GM19328 (cell line): ENCODE results near the gene MPHOSPH9.
A peak's percentile ranks its signal among the peaks of the same experiment; 100 is the strongest.
"Not testable (repeated sequence)": the region's sequence is repeated elsewhere in the genome, so short reads cannot be mapped to it uniquely, and the experiment has no call there.

Source experiments
- ATAC-seq: cut with Tn5 transposase; IDR thresholded peaks from one replicate; pipeline ENCODE4 v1.9.1; 2021; ENCODE audit warnings: mild to moderate bottlenecking, moderate library complexity; ENCODE audit not compliant: unreplicated experiment

MPHOSPH9 gene

DNA sequence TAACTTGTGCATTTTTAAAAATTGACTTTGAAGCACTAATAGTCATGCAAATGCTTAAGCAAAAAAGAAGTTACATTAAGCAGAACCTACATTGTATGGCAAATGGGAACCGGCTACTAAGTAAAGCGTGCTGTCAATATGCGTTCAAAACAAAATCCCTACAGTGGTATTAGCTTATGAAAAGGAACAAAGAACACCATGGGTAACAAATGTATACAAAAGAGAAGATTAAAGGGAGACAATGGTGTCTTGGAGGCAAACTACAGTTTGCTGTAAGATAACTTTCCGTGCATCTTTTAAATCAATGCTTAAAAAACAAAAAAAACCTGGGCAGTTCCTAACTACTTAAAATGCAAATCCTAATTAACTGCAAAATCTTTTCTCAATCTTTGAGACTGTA lies 28.3 kb upstream of the MPHOSPH9 start:
- ATAC-seq = no peak

DNA sequence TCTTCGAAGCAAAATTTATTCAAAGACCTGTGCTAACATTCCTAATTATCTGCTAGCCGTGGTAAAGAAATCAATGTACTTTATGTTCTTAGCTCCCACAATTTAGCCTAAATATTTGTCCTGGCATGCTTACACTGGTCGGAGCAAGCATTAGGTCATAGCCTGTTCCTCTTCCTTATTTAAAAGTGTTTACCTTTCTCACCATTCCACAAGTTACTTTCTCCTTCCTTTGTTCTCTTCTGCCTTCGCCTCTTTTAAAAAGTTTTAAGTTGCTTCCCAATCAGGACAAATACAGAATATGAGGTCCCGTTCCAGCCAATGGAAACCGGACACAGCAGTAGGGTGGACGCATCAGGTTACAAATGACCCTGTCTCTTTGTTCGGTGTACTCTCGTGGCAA lies 27.1 kb upstream of the MPHOSPH9 start:
- ATAC-seq = no peak

DNA sequence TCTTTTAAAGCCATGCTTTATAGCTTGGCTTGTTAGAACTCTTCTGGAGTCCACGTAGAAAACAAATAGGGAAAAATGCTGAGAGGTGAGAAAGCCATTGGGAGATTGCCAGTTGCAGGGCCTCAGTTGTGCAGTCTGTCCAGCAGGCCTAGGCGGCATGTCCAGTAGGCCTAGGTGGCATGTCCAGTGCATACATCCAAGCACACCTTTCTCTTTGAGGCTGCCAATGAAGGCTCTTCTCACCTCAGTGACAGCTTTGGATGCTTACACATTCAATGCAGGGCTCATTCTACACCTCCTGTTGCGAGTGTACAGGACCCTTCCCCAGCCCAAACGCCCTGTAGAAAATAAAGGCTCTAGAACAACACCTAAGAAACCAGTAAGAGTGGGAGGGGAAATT lies 25.7 kb upstream of the MPHOSPH9 start:
- ATAC-seq = no peak

DNA sequence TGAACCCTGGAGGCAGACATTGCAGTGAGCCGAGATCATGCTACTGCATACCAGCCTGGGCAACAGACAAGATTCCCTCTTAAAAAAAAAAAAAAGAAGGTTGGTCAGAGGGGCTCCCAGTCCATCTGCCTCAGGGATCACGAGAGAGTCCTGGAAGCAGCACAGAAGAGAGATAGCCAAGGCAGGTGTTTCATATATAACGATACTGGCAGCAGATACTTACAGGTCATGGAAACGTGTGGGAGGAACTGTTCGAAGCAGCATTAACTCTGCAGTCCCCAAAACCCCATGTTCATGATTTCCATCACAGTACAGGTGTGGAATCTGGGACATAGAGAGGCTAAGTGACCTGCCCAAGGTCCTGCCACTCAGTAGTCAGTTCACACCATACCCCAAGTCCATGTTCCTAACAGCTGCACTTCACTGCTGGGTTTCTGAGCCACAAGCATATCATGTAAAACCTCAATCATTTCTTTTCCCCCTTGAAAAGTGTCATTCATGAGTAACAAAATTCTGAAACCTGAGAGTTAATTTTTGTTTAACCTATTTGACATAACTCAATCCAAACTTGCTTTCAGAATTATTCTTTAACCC lies 22.0 kb upstream of the MPHOSPH9 start:
- ATAC-seq = no peak

DNA sequence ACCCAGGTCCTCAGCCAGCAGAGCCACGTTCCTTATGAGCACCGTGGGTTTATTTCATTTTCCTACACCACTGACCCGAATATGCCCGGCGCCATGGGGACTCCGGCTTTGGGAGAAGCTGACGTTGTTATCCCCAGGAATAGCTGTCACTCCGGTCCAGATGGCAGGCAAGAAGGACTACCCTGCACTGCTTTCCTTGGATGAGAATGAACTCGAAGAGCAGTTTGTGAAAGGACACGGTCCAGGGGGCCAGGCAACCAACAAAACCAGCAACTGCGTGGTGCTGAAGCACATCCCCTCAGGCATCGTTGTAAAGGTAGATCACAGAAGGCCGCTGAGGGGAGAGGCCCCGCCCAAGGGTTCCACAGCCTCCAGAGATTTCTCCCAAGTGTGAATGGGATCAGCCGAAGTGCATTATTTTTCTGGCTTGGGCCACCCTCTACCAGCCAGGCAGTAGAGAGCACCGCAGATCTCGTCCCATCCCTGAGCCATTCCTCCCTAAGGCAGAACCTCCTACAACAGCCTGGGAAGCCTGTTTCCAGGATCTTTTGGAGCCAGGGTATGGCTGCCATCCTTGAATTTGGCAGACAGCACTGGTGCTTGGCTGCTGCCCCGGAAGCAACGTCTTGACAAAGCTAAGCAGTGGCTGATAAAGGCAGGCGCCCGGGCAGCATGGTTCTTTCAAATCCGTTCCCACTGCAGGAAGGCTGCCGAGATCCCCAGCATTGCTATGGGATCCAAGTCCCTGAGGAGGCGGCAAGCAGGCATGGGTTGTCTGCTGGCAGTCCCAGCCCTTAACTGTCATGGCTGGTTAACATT lies 20.9 kb upstream of the MPHOSPH9 start:
- no peak for ATAC-seq

DNA sequence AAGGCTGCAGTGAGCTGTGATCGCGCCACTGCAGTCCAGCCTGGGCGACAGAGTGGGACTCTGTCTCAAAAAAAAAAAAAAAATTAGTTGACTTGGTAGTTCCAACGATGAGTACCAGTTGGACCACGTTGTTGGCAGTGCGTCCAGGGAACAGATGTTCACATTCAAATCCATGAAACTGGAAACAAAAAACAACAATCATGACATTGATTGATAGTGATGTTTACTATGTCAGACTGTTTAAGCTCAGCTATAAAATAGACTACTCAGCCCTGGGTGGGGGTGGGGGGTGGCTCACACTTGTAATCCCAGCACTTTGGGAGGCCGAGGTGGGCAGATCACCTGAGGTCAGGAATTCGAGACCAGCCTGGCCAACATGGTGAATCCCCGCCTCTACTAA lies 19.4 kb upstream of the MPHOSPH9 start:
- ATAC-seq = not testable (repeated sequence)

DNA sequence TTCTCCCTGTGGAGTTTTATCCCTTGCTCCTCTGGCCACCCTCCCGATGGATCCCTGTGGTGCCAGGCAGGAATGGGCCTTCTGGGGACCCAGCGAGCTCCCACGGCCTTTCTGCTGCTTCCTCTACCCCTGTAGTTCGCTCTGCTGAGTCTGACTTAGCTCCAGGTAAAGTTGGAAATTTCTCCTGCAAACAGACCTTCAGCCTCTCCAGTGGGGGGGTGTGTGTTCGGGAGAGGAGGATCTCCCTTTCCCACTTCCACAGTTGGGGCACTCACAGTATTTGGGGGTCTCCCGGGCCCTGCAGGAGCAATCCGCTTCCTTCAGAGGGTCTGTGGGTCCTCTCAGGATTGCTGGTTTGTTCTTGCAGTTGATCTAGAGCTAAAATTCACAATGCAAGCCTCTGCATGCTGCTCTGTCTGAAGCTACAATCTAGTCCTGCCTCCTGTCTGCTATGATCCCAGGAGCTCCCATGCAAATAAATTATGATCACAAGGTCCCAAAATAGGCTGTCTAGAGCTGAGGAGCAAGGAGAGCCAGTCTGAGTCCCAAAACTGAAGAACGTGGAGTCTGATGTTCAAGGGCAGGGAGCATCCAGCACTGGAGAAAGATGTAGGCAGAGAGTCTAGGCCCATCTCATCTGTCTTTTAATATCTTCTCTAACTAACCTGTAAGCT lies 18.6 kb upstream of the MPHOSPH9 start:
- ATAC-seq = no peak

DNA sequence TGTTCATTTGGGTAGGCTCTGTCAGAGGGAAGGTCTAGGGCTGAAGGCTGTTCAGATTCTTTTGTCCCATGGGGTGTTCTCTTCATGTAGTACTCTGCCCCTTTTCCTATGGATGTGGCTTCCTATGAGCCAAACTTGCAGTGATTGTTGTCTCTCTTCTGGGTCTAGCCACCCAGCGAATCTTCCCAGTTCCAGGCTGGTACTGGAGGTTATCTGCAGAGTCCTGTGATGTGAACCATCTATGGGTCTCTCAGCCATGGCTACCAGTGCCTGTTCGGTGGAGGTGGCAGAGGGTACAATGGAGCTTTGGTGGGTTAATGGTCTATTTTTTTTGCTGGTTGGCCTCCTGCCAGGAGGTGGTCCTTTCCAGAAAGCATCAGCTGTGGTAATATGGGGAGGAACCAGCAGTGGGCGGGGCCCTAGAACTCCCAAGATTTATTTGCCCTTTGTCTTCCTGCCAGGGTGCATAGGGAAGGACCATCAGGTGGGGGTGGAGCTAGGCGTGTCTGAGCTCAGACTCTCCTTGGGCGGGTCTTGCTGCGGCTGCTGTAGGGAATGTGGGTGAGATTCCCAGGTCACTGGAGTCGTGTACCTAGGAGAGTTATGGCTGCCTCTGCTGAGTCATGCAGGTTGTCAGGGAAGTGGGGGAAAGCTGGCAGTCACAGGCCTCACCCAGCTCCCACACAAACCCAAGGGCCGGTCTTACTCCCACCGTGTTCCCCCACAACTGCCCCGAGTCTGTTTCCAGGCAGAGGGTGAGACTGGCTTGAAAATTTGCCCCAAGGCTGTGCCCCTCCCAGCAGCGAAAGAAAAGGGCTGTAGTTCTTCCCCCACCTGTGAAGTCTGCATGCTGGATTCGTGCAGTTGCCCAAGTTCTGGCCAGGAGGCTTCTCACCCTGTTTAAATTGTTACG lies 17.8 kb upstream of the MPHOSPH9 start:
- ATAC-seq = no peak

DNA sequence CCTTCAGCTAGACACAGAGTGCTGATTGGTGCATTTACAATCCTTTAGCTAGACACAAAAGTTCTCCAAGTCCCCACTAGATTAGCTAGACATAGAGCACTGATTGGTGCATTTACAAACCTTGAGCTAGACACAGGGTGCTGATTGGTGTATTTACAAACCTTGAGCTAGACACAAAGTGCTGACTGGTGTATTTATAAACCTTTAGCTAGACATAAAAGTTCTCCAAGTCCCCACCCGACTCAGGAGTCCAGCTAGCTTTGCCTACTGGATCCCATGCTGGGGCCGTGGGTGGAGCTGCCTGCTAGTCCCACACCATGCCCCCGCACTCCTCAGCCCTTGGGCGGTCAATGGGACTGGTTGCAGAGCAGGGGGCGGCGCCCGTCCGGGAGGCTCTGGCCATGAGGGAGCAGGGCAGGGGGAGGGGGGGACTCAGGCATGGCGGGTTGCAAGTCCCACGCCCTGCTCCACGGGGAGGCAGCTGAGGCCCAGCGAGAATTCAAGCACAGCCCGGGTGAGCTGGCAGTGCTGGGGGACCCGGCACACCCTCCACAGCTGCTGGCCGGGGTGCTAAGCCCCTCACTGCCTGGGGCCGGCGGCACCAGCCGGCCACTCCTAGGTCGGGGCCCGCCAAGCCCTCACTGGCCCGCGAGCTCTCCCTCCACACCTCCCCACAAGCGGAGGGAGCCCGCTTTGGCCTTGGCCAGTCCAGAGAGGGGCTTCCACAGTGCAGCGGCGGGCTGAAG lies 16.2 kb upstream of the MPHOSPH9 start:
- not testable (repeated sequence) for ATAC-seq

DNA sequence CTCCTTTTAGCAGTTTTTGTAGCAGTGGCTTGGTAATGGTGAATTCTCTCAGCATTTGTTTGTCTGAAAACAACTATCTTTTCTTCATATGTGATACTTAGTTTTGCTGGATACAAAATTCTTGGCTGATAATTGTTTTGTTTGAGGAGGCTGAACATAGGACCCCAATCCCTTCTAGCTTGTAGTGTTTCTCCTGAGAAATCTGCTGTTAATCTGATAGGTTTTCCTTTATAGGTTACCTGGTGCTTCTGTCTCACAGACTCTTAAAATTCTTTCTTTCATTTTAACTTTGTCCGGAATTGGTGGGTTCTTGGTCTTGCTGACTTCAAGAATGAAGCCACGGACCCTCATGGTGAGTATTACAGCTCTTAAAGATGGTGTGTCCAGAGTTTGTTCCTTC lies 15.2 kb upstream of the MPHOSPH9 start:
- ATAC-seq = not testable (repeated sequence)

DNA sequence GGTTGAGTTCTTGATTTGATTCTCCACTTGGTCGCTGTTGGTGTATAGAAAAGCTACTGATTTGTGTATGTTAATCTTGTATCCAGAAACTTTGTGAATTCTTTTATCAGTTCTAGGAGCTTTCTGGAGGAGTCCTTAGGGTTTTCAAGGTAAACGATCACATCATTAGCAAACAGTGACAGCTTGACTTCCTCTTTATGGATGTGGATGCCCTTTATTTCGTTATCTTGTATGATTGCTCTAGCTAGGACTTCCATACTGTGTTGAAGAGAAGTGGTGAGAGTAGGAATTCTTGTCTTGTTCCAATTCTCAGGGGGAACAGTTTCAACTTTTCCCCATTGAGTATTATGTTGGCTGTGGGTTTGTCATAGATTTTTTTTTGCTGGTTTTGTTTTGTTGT lies 12.7 kb upstream of the MPHOSPH9 start:
- no peak for ATAC-seq

DNA sequence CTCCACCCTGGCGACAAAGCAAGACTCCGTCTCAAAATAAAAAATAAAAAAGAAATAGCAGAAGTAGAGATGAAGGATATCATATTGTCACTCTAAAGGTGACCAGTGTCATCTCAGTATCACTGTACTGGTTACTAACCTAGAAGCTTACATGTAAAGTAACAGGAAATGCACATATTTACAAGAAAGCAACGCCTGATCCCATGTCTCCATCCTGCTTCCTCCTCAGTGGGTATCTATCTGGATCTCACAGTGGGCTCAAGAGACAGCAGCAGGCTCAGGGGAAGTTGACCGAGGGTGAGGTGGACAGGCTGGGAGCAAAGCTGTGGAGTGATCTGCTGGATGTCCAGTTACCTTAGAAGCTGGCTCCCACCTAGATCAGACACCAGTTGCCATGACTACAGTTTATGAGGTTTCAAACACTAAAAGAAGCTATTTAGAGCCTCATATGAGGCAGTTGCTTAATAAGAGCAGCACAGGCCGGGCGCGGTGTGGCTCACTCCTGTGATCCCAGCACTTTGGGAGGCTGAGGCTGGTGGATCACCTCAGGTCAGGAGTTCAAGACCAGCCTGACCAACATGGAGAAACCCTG lies 10.8 kb upstream of the MPHOSPH9 start:
- no peak for ATAC-seq

DNA sequence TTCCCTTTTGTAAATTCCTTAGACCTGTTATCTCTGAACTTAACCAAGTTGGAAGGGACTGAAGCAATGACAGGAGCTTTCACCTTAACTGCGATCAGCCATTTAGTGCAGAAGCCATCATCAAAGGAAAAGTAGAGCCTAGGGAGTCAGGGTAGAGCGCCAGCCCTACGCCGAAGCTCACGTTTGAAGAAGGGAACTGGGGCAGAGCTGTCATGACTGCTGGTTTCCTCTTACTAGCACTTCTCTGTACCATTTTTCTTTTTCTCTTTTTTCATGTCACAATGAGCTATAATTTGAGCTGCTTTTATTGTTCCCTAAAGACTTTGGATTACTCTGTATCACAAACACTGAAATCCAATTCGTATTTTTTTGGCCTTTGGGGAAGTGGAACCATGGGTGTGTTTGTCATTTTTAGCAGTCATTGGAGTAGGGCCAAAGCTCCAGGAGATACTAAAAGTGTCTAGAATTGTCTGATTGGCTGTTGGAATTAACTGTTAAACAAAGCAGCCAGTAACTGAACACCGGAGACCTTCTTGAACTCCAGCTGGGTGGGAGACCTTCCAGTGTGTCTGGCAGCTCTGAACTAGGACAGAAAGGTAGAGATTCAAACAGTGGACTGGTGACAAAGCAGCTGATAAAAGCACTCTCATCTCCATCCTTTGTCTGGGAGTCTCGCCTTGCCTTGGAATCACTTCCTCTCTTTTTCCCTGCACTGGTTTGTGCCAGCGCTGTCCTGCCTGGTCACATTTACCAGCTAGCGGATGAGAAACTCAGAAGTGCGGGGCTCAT lies 9.4 kb upstream of the MPHOSPH9 start:
- no peak for ATAC-seq

DNA sequence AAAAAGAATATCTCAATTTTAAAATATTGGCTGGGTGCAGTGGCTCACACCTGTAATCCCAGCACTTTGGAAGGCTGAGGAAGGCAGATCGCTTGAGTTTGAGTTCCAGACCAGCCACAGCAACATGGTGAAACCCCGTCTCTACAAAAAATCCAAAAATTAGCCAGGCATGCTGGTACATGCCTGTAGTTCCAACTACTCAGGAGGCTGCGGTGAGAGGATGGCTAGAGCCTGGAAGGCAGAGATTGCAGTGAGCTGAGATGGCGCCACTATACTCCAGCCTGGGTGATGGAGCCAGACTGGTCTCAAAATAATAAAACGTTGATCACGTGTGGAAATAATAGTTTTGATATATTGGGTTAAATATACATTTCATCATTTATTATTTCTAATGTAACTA lies 6.0 kb upstream of the MPHOSPH9 start:
- ATAC-seq = no peak

DNA sequence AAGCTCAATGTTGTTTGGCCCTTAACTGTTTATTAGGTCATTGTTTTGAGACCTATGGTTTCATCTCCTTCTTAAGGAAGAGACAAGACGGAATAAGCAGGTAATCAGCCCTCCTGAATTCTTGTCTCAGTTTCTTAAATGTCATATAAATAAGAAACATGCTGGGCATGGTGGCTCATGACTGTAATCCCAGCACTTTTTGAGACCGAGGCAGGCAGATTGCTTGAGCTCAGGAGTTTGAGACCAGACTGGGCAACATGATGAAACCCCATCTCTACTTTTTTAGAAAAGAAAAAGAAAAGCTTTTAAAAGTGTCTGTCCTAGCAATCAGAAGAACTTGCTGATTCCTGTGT lies 5.4 kb upstream of the MPHOSPH9 start:
- ATAC-seq = no peak

DNA sequence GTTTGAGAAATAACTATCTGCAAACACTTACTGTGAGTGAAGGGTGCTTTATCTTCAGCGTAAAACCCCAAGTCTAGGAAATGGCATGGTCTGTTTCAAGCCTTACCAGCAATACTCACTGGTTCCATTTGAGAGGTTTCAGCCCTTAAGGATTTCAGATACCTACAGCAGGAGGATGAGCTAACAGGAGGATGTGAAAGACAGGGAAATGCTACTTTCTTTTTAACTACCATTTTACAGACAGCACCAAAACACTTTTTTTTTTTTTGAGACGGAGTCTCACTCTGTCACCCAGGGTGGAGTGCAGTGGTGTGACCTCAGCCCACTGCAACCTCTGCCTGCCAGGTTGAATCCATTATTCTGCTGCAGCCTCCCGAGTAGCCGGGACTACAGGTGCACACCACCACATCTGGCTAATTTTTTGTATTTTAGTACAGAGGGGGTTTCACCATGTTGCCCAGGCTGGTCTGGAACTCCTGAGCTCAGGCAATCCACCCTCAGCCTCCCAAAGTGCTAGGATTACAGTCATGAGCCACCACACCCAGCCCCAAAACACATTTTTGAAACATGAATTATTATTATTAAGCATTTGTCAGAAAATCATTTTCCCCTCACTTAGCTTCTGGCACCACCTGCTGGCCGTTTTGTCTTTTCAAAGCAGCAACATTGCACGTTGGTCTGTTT lies 4.8 kb upstream of the MPHOSPH9 start:
- no peak for ATAC-seq

DNA sequence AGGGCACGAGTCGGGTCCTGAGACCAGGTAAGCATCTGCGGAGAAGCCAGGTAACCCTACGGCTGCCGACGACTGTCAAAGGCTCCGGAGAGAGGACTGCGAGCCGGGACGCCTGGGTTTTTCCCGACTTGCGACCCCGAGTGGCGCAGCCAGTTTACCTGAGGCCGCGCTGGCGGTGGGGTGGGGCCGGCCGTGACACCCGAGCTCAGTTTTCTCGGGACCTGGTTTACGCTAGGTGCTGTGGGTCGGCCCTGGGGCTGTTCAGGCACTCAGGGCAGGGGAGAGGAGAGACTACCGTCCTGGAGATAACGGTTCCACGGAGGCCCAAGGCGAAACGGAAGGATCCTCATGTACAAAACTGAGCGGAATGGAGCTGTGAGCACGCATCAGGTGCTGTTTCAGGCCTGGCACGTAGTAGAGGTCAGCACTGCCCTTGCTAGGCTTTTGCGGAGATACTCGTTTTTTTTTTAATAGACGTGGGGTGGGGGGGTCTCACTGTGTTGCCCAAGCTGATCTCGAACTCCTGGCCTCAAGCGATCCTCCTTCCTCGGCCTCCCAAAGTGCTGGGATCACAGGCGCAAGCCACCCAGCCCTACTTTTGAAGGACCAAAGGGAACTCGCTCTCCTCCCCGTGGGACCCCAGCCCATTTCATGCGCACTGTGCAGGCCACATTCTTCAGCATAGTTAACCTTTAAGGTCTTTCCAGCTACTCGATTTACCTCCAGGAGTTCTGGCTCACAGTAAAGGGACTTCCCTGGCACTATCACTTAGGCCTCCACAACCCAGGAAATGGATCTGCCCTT lies 766 bp upstream of the MPHOSPH9 start:
- peak; percentile 8 for ATAC-seq

DNA sequence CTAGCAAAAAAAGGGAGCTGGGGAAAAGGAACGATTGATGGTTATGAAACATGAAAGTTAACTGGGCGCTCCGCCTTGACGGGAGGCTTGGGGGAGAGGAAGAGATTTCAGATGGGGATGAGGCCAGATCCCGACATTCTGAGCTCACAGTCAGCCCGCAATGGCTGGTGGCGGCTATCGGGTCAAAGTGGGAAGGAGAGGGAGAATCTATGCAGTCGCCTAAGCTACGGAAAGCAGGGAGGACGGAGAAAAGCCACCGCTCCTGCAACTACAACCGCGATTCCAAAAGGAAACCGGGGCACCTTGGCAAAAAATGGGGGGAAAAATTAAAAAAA lies 502 bp downstream of the MPHOSPH9 start:
- ATAC-seq = no peak
